Loucy (cell line): ENCODE data around the gene FRRS1L.

ENCODE experiments used
- CTCF ChIP-seq: fragments of 200-600 bp; sonication (generic); conservative IDR thresholded peaks from 2 replicates; pipeline ENCODE4 v1.5.1; 2014; ENCODE audit warnings: mild to moderate bottlenecking, antibody characterized with exemption, low read length
- EZH2phosphoT487 ChIP-seq: fragments of 200-600 bp; IDR thresholded peaks from 2 replicates; pipeline ENCODE4 v1.6.1; 2018; ENCODE audit warnings: antibody characterized with exemption, mild to moderate bottlenecking, moderate library complexity, borderline replicate concordance

- TF ChIP-seq CTCF (peak; percentile 63), EZH2phosphoT487 (no peak)
Observed at GRCh38 chr9:109192732-109193361, 25.8 kb upstream of the FRRS1L start.
